ENCODE data around the gene CHAC1.

The CHAC1 gene

DNA sequence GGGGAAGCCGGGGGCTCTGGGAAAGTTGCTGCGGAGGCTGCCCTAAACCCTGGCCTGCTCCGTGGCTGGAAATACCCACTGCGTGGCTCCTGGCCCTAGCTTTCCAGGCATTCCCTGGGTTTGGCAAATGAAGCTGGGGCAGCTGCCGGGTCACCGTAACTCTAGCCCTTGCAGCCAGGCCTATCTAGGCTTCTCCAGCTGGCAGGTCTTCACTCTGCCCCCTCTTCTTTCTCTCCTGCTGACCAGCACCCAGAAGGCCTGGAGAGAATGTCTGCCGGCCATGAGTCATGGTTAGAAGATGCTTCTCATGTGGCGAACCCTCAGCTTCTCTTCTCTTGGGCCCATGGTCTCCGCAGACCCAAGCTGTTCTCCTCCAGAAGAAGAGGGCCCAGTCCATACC lies 29.7 kb upstream of the CHAC1 start:
- DNase-seq (ENCODE audit: extremely low read depth in 1 of 2, low read depth in 1 of 2): no peak

DNA sequence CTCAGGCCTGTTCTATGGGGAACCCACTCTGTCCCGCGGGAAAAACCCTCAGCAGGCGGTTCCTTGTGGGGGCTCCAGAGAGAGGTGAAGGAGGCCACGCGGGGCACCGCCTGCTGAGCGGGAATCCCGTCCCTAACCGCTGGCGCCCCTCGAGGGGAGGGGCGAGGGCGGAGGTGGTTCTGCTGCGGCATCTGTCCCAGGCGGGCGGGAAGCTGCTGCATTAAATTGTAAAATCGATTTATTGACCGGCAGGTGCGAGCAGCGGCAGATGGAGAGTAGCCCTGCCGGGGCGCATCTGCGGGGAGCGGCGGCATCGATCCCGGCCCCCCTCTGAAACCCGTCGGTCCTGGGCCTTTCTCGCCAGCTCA lies 27.8 kb upstream of the CHAC1 start:
- no peak for DNase-seq (ENCODE audit: extremely low read depth in 1 of 2, low read depth in 1 of 2)

DNA sequence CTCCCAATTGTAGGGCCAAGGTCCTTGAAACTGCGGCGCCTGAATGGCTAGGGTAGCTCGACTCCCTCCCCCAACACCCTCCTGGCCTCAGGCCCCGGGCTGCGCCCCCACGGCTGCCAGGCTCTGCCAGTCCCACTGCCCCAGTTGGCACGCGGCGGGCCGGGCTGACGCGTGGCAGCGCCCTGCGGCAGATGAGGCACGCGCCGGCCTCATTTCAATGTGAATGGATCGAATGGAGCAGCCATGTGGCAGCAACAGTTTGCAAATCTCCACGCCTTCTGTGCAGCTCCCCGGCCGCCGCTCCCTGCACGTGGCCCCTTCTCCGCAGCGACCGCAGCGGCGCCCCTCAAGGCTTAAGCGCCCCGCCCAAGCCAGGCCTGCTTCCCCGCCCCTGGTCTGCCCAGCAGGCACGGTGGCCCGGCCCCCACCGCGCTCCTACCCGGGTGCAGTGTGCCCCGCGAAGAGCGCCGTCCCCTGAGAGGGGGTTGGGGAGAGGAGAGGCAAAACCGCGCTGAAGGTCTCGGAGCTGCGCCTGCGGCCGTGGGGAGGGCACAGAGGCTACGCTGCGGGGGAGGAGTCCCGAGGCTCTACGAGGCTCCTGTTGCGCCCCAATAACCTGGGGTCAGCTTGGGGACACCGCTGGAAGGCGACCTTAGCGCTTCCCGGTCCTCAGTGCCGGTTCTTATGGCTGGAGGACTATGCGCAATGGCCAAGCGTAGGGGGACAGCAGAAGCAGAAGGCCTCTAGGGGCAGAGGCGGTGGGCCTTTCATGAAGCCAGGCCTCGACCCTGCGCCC lies 27.2 kb upstream of the CHAC1 start:
- DNase-seq (ENCODE audit: extremely low read depth in 1 of 2, low read depth in 1 of 2): no peak

DNA sequence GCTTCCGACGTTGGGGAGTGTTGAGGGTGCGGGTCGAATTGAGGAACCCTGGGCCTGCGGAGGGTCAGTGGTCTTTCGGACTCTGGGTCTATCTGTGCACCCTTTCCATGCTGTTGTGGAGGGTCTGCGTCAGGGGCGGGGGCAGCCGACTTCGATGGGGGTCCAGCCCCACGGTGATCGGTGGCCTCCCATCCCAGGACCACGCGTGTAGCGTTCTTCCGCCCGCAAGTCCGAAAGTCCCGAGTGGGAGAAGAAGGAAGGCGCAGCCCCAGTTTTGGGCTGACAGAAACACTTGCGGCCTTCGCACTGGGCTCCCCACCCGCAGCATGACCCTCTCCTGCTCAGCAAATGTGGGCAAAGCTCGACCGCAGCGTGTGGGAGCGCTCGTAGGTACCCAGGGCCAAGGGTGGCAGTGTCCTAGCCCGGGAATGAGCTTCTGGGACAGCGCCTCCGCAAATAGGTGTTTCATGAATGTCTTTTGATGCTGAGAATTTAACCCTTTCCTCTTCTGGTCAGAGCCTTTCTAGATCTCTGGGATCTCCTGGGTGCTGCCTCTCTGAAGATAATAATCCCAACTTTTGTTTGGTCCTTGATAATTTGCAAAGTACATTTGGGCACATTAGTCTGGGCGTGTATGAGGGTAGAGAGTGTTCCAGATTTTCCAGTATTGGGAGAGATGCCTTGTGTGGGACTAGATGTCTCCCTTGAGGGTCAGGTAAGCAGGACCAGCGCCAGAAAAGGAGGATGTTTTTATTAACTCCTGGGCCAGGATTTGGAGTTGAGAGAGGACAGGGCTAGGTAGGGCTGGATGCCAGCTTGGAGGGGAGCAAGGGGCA lies 26.4 kb upstream of the CHAC1 start:
- DNase-seq (ENCODE audit: extremely low read depth in 1 of 2, low read depth in 1 of 2): no peak

DNA sequence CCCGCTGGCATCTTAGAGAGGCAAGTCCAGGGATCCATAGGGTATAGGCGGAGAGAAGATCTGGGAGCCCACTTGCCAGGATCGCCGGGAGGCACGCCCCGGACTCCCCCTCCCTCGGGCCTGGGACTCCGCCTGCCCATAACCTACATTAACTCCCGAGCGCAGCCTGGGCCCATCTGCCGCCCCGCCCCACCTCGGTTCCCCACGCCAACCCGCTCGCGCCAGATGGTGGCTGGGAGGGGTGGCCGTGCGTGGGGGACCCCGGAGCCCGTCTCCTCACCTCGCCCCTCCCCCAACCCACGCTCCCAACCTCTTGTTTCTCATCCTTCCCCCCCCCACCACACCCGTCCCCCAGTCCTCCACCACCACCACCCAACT lies 25.8 kb upstream of the CHAC1 start:
- no peak for DNase-seq (ENCODE audit: extremely low read depth in 1 of 2, low read depth in 1 of 2)

DNA sequence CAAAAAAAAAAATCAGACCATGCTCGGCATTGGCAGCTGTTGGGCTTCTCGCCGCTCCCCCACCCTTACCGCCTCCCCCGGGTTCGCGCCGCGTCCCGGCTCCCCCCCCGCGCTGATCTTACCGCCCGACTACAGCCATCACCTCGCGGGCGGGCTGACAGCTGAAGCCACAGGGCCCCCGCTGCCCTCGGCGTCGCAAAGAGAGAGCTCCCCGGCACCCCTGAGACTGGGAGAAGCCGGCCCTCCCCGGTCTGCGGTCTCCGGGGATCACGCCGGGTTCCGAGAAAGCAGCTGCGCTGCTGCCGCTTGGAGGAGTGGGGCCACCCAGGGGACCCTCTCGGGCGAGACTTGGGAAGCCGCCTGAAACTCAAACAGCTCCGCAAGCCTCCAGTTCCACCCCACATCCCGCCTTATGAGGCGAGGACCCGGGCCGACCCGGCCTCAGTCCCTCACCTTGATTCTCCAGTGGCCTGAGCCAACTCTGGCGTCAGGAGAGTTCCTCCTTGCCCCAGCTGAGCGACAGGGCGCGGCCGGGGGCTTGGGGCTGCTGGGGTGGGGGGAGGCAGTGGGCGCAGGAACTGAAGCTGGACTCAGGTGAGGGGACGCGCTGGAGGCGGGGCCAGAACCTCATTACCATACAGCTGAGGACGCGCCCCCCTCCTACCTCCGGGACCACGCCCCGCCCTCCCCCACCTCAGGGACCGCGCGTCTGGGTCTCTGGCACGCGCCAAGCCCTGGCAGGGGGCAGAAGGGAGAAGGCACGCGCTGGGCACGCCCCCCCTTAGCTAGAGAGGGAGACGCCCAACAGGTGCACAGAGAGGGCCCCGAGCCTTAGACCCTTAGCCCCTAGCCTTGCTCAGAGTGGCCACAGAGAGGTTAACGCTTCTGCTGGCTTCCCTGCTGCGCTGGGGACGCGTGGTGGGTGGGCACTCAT lies 25.1 kb upstream of the CHAC1 start:
- DNase-seq (ENCODE audit: extremely low read depth in 1 of 2, low read depth in 1 of 2): no peak

DNA sequence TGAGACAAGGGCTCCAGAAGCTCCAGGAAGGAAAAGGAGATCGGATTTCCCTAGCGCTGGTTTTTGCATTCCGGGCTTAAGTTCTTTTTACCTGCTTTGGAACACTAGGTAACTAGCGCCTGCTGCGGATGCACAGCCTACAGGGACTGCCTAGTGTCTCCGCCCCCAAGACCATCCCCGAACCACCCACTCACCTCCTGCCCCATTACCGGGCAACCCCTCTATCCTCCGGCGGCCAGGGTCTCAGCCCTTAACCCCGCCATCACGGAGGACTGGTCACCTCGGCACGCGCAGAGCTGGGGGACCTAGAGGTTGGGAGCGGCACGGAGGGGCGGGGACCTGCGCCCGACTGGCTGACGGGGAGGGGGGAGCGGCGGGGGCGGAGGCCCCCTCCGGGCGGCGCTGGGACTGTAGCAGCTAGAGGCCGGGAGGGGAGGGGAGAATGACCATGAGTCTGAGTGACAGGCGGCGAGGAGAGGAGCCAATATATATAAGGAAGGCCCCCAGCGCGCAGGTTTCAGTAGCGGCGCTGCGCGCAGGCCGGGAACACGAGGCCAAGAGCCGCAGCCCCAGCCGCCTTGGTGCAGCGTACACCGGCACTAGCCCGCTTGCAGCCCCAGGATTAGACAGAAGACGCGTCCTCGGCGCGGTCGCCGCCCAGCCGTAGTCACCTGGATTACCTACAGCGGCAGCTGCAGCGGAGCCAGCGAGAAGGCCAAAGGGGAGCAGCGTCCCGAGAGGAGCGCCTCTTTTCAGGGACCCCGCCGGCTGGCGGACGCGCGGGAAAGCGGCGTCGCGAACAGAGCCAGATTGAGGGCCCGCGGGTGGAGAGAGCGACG lies 24.2 kb upstream of the CHAC1 start, which contains the start of gene DLL4:
TSS of gene DLL4 (plus strand) at position 520 of the 839 bp plus-strand sequence. CDS start 329 bp downstream, outside the sequence.
- DNase-seq (ENCODE audit: extremely low read depth in 1 of 2, low read depth in 1 of 2): no peak

DNA sequence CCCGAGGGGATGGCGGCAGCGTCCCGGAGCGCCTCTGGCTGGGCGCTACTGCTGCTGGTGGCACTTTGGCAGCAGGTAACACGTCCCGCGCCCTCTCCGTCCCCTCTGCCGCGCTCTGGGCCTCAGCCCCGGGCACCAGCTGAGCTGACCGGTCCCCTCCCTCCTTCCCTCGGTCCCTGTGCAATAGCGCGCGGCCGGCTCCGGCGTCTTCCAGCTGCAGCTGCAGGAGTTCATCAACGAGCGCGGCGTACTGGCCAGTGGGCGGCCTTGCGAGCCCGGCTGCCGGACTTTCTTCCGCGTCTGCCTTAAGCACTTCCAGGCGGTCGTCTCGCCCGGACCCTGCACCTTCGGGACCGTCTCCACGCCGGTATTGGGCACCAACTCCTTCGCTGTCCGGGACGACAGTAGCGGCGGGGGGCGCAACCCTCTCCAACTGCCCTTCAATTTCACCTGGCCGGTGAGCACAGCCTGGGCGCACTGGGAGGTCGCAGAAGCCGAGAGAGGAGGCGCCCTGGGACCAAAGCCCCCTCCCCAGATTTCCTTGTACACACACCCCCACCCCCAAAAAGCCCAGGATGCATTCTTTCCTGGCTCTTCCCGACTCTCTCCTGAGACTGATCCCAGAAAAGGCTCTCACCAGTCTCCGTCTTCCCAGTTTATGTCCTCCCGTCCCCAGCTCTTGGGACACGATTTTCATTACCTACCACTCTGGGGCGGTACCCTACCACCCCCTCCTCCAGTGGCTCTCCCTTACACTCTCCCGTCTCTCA lies 23.4 kb upstream of the CHAC1 start:
- no peak for DNase-seq (ENCODE audit: extremely low read depth in 1 of 2, low read depth in 1 of 2)

DNA sequence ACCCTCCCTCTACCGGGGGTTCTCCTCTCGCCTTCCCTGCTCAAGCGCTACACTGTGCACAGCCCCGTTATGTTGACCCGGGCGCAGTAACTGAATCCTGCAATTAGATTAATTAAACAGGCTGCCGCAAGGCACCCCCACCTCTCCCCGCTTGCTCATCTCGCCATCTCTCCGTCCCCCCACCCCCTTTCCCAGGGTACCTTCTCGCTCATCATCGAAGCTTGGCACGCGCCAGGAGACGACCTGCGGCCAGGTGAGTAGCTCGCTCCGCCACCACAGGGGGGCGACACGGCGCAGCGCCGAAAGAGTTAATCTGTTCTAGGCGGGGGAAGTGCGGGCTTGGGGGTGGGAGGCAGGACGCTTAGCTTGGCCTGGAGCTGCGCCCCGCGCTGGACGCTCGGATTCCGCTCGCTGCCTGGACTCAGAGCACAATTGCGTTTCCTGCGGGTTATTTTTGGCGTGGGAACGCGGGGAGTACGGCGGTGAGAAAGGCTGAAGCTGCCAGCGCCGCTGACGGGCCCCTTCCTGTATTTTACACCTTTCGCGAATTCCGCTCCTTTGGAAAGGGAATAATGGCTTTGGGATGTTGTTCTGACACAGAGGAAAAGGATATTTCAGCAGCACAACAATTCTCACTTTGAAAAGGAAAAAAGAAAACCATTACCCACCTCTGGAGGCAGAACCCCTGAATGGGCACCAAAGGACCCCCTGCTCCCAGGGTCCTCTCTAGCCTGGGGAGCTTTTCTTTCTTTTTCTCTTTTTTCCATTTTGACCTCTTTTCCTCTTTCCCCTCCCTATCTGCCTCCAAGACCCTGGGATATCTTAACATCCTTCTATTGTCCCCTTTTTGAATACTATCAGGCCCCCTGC lies 22.6 kb upstream of the CHAC1 start:
- DNase-seq (ENCODE audit: extremely low read depth in 1 of 2, low read depth in 1 of 2): no peak

DNA sequence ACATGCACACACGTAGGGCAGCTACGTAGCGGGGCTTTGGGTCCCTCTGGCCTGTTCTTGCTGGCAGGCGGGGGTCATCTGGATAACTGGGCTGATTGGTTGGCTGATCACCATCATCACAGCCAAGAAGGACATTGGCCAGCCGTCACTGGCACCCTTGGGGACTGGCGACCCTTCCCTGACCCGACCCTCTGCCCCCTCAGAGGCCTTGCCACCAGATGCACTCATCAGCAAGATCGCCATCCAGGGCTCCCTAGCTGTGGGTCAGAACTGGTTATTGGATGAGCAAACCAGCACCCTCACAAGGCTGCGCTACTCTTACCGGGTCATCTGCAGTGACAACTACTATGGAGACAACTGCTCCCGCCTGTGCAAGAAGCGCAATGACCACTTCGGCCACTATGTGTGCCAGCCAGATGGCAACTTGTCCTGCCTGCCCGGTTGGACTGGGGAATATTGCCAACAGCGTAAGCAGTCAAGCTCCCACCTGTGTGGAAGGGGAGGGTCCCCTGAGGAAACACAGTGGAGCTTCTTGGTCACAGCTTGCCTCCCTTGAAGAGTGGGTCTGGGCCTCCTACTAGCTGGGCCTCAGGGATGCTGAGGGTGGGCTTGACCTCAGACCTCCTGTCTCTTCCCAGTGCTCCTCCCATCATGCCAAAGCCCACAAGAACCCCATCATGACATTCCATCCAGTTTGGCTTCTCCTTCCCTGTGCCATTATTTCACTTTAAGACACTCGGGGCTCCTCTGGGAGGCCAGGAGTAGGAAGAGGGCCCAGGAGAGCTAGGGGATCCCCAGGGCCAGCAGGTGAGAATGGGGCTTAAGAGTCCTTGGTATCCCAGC lies 21.8 kb upstream of the CHAC1 start:
- DNase-seq (ENCODE audit: extremely low read depth in 1 of 2, low read depth in 1 of 2): no peak

DNA sequence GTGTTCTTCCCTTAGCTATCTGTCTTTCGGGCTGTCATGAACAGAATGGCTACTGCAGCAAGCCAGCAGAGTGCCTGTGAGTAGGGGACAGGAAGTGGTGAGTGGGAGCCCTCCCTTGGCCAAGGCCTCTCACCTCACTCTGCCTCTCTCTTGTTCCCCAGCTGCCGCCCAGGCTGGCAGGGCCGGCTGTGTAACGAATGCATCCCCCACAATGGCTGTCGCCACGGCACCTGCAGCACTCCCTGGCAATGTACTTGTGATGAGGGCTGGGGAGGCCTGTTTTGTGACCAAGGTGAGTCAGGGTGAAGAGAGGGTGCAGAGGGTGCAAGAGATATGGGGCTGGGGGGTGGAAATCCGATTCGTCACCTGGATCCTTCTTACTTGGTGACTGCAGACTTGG lies 21.1 kb upstream of the CHAC1 start:
- no peak for DNase-seq (ENCODE audit: extremely low read depth in 1 of 2, low read depth in 1 of 2)

DNA sequence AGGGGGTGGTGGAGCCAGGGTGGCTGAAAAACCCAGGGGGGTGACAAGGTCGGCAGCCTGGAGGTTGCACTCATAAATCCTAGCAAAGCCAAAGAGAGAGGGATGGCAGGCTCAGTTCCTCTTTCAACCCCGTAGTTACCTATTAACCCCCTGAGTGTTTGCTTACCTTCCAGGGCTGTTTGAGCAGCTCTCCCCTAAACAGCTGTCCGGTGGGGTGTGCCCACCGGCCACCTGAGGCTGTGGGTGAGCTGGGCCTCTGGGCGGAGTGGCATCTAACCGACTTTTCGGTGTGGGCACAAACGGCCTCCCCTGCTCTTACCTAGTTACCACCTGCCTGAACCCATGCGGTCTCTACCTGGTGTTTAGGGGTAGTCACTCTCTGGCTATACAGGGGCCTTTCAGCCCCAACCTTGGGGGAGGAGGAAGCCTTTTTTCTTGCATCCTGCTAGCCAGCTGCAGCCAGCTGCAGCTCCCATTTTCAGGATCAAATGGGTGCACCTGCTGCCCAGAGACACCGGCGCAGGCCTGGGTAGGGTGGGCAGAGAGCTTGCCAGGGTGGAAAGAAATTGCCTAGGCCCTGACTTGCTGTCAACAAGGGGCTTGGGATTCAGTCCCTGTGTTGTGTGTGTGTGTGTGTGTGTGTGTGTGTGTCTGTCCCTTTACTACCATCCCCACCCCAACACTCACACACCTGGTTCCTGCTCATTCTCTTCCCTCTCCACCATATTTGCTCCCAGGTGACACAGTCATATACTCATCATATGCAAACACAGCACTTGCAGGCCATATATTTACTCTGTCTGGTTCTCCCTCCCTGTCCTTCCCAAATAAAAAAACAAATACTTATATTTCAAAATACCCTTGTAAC lies 20.4 kb upstream of the CHAC1 start:
- DNase-seq (ENCODE audit: extremely low read depth in 1 of 2, low read depth in 1 of 2): no peak

DNA sequence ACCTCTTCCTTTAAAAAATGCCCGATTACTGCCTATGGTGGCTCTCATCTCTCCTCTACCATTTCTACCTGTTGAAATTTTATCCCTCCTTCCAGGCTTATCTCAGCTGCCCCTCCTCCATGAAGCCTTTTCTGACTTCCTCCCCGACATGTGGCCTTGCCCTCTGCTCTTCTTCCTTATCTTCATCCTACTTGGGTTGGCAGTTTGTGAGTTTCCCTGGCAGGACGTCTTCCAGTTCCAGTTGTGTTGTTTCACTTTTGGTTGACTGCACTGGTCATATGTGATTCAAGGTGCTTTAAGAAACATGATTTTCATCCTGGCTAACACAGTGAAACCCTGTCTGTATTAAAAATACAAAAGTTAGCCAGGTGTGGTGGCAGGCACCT lies 19.8 kb upstream of the CHAC1 start:
- DNase-seq (ENCODE audit: extremely low read depth in 1 of 2, low read depth in 1 of 2): no peak

DNA sequence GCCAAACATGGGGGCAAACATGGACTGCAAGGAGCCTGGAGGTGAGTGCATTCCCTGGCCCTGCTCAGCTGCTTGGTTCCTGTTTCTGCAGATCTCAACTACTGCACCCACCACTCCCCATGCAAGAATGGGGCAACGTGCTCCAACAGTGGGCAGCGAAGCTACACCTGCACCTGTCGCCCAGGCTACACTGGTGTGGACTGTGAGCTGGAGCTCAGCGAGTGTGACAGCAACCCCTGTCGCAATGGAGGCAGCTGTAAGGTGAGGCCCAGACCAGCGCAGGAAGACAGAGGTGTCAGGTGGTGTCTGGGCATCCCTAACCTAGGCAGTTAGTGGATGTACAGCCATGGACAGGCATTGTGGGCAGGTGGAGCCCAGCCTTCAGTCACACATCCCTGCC lies 18.8 kb upstream of the CHAC1 start:
- no peak for DNase-seq (ENCODE audit: extremely low read depth in 1 of 2, low read depth in 1 of 2)

DNA sequence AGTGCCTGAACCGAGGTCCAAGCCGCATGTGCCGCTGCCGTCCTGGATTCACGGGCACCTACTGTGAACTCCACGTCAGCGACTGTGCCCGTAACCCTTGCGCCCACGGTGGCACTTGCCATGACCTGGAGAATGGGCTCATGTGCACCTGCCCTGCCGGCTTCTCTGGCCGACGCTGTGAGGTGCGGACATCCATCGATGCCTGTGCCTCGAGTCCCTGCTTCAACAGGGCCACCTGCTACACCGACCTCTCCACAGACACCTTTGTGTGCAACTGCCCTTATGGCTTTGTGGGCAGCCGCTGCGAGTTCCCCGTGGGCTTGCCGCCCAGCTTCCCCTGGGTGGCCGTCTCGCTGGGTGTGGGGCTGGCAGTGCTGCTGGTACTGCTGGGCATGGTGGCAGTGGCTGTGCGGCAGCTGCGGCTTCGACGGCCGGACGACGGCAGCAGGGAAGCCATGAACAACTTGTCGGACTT lies 17.0 kb upstream of the CHAC1 start:
- no peak for DNase-seq (ENCODE audit: extremely low read depth in 1 of 2, low read depth in 1 of 2)
